Activated CD4-positive, alpha-beta T cell treated with anti-CD3 and anti-CD28 coated beads, Interleukin-2, amount 50 U/mL, for 16 hours (primary cell): ENCODE data around the gene DHH.
A peak's percentile ranks its signal among the peaks of the same experiment; 100 is the strongest.
"Not testable (repeated sequence)": the region's sequence is repeated elsewhere in the genome, so short reads cannot be mapped to it uniquely, and the experiment has no call there.

Experiments
- DNase-seq: peaks from one replicate; pipeline ENCODE4 v3.0.0-alpha.2; 2020

DHH gene

DNA sequence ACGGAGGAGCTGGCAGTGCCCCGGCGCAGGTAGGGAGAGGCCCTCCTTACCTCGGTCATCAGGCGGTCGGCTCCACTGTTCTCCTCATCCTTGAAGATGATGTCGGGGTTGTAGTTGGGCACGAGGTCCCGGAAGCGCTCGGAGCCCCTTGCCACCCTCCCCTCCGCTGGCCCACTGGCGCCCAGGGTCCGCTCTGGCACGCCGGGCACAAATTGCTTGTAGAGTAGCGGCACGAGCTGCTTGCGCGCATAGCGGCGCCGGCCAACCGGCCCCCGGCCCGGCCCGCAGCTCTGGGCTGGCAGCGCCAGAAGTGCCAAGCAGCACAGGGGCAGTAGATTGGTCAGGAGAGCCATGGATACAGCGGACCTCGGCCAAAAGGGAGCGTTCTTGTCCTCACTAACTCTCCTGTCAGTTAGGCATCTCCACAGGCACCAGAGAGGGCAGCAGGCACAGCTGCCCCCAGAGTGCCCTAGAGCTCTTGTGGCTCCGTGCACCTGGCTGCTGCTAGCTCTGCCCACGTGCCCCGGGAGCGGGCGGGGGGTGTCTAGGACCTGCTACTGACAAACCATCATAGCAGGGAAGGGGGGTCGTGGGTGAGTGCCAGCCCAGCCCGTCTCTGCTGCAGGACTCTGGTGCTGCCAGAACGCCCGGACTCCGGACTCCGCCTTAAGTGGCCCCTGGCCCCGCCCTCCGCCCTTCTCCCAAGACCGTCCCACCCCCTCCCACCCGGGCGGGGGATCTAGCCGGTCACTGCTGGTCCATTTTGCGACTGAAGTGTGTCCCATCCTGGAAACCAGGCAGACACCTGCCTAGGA, at the start of gene DHH:
DHH (minus strand) TSS at position 642 of the 815 bp plus-strand sequence; CDS start at position 353, 289 bp downstream.
- DNase-seq = no peak

DNA sequence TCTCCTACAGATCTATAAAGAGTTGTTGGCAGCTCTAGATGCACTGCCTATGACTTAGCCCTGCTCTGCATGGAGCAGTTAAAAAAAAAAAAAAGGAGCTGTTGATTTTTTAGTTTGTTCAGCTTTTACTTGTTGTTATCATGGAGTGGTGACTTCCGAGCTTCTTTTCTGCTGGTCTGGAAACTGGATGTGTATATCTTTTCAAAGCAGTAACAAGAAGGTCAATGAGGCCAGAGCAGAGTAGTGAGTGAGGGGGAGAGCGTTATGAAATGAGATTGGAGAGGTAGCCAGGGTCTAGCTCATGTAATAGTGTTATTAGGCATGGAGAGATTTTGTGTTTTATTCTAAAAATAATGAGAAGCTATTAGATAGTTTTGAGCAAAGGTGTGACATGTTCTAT, 49.8 kb upstream of the DHH start:
- DNase-seq = no peak

DNA sequence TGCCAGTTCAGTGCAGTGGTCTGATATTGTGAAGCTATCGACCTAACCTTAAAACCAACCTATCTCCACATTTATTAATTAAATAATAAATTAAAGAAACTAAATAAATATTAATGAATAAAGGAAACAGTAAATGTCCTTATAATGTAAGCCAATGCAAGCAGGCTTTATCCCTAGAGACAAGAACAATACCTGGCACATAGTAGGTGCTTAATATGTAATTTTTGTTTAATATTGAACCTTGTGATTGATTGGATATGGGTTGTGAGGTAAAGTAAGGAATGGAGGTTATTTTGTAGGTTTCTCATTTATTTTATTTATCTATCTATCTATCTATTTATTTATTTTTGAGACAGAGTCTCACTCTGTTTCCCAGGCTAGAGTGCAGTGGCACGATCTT, 44.4 kb upstream of the DHH start:
- DNase-seq = no peak

DNA sequence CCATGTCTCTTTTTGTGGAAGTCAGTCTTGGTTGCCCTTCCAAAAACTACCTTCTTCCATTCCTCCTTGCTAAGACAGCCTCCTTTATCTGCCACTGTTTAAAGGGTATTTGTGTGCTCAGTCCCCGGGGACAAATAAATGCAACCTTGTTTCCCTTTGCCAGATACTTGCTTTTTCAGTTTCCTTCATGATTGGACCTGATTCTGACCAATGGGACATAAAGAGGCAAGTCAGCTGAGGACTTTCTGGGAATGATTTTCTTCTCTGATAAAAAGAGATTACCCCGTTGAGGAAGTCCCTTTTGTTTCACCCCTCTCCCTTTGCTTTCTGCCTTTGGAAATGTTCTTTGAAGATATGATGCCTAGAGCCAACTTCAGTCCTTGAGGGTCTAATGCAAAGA, 44.0 kb upstream of the DHH start:
- DNase-seq = no peak

DNA sequence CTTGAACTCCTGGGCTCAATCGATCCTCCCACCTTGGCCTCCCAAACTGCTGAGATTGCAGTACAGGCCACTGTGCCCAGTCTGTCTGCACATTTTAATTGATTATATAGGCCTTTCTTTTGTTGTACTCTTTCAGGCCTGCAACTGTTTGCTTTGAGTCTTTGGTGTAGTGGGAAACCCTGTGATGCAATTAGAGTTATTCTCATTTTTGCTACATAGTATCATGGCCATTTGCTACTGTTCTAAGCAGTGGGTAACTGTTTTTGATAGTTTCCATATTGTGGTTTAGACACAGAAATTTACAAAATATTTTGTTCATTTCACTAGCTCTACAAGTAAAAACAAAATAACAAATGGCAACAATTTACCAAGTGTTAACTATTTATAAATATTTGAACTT, 42.9 kb upstream of the DHH start:
- DNase-seq = no peak

DNA sequence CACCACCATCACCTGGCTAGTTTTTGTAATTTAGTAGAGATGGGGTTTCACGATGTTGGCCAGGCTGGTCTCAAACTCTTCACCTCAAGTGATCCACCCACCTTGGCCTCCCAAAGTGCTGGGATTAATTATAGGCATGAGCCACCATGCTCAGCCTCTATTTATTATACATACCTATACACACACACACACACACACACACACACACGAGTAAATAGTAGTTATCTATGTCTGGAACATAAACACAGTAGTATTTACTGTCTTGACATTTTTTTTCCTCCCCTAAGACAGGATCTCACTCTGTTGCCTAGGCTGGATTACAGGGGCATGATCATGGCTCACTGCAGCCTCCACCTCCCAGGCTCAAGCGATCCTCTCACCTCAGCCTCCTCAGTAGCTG, 42.4 kb upstream of the DHH start:
- not testable (repeated sequence) for DNase-seq

DNA sequence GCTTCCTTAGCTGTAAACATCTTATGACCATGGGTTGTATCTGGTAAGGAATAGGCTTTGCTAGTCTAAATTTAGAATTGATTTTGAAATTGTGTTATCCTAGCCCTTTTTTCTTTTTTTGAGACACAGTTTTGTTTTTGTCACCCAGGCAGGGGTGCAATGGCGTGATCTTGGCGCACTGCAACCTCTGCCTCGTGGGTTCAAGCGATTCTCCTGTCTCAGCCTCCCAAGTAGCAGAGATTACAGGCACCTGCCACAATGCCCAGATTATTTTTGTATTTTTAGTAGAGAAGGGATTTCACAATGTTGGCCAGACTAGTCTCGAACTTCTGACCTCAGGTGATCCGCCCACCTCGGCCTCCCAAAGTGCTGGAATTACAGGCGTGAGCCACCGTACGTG, 39.0 kb upstream of the DHH start:
- no peak for DNase-seq

DNA sequence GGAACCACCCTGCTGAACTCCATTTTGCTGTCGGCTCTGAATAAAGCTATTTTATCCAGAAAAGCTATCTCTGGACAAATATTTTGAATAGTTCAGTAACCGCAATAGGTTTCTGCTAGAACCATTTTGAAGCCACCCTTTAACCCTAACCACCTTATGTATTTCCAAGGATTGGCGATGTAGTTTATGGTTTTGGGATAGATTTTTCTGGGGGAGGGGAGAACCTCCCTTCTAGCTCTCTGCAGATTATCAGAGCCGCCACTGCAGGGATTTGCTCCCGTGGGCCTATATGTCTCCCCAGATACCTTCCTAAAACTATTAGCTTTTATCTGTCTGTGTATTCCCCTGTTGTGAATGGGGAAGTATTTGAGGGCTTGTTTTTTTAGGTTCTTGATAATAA, 38.4 kb upstream of the DHH start:
- DNase-seq = no peak

DNA sequence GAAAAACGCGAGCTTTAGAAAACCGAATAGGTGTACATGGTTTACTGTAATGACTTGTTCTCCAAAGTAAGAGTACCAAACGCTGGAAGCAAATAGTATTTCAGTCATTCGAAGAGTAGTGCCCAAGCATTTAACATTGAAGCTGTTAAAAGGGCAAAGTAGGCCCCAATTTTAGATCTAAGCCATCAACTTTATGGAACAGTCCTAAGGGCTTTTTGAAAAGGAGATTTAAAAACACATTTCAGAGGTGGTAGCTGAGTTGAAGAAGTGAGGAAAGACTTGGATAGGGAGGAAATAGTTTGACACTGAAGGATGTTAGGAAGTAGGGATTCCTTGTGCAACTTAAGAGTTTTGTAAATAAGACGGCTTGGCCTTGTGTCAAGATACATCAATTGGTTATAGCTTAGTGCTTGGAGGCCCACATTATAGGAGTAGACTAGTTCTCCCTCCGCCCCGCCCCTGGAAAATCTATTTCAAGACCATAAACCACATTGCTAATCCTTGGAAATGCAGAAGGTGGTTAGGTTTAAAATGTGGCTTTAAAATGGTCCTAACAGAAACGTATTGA, 37.4 kb upstream of the DHH start:
- DNase-seq = no peak

DNA sequence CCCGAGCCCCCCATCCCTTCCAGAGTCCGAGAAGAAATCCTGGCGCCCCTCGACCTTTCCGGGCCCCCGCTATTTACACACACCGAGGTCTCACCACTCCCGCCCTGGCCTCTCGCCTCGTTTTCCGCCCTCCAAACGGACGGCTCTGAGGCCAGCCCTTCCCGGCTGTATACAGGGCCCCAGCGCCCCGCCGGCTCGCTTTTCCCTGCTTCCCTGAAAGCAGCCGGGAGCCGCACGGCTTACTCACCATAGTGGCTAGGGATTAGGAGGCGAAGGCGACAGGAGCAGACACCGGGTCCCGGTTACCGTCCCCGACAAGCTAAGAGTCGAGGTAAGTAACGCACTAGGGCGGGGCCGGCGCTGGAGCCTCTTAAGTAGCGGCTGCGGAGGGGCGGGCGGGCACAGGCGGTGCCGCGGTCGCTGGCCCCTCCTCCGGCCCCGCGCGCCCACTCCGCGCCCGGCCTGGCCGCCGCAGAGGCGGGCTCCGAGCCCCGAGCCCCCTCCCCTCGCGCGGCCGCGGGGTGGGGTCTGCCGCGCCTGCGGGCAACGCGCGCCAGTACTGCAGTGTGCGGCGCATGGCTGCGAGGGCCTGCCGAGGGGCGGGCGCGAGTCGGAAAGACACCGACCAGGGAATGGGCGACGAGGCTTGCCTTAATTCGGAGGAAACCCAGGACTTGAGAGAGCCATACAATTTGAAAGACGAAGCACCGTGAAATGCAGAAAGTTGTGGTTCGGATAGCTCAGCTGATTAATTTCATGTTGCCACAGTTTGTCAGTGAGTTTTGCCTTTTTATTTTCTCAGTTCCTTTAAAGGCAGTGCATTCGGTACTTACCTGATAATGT, 36.7 kb upstream of the DHH start, which contains the start of gene TUBA1B:
TUBA1B (minus strand) TSS at position 345 of the 843 bp plus-strand sequence; CDS start at position 250, 95 bp downstream.
- peak; percentile 93 for DNase-seq

DNA sequence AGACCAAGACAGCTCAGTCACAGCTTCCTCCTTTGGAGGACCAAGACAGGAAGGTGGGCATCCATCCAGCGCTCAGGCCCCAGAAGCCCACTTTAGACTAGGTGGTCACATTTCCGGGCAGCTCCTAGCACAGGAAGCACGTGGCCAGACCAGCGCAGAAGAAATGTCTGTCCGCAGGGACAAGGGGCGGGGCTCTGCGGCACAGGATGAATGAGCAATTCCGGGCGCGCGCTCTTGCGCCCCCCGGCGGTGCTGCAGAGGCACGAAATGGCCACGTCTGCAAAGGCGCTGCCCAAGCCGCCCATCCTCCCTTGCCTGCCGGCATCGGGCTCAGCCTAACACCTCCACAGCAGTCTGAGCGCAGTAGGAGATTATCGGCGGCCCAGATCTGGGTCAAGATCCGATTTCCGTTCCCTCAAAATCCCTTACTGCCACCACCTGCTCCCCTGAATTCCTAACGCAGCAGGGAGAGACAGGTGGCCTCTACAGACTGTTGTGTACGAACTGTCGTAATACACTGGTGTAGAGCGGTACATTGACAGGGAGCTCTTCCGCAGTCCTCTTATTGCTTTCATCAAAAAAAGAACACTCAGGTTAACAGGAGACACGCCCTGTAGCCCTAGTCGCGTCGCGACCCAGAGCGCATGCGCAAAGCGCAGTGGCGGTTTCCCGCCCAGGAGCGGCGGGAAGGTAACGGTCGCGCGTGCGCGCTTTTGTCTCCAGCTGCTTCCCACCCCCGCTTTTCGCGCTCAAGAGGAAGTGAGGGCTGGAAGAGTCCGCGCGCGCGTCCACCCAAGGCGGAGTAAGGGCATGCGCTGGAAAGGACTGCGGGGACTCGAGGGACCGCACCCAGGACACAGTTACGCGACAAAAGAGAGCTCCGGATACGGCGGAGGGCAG, 35.8 kb upstream of the DHH start:
- DNase-seq = peak; percentile 95

DNA sequence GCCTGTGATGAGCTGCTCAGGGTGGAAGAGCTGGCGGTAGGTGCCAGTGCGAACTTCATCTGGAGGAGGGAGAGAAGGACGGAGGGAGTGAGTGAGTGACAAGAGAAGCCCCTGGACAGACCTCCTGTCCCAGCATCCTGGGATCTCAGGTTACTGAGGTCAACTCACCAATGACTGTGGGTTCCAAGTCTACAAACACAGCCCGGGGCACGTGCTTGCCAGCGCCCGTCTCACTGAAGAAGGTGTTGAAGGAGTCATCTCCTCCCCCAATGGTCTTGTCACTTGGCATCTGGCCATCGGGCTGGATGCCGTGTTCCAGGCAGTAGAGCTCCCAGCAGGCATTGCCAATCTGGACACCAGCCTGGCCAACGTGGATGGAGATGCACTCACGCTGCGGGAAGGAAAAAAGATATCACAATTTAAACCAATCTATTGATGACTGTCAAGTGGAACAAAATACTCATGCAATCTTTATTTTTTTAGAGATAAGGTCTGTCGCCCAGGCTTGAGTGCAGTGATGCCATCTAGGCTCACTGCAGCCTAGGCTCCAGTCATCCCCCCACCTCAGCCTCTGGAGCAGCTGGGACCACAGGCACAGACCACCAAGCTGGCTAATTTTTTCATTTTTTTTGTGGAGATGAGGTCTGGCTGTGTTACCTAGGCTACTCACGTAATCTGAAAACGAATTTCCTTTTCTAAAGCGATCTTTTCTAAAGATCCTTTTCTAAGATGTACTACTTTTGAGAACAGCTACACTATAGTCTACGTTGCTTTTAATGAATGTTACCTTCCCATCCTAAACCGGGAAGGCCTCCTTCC, 34.9 kb upstream of the DHH start:
- DNase-seq = no peak

DNA sequence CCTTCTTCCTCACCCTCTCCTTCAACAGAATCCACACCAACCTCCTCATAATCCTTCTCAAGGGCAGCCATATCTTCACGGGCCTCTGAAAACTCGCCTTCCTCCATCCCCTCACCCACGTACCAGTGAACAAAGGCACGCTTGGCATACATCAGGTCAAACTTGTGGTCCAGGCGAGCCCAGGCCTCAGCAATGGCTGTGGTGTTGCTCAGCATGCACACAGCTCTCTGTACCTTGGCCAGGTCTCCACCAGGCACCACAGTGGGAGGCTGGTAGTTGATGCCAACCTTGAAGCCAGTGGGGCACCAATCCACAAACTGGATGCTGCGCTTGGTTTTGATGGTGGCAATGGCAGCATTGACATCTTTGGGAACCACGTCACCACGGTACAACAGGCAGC, 33.4 kb upstream of the DHH start:
- DNase-seq = not testable (repeated sequence)

DNA sequence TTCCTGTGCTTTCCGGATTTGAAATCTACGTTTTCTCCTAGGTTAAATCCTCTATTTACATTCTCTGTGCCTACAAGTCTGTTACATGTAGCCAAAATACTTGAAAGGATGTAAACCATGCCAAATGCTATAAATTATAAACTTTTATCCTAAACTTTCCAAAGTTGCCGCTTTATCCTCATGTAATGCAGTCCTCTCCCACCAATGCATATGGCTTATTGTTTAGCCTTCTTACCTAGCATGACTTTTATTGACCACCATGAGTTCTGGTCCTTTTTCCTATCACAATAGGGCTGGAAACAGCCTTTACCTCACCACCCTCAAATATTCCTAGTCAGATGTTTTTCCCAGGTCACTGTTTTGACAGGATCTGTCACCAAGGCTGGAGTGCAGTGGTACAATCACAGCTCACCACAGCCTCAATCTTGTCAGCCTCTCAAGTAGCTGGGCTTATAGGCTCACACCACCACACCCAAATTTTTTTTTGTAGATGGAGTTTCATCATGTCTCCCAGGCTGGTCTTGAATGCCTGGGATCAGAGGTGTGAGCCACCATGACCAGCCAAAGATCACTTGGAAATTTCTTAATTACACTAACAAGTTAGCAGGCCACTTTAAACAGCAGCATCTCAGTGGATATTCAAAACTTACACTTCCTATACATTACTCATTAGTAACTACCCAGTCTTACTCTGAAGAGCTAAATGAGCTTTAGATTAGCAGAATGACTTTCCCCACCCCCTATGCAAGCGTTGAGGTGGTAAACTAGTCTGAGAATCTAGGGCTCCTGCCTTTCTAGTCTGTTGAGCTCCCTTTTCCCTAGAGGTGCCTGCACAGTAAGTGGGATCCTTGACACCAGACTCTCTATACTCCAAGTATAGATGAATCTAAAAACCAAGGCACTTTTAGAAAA, 32.5 kb upstream of the DHH start:
- no peak for DNase-seq

DNA sequence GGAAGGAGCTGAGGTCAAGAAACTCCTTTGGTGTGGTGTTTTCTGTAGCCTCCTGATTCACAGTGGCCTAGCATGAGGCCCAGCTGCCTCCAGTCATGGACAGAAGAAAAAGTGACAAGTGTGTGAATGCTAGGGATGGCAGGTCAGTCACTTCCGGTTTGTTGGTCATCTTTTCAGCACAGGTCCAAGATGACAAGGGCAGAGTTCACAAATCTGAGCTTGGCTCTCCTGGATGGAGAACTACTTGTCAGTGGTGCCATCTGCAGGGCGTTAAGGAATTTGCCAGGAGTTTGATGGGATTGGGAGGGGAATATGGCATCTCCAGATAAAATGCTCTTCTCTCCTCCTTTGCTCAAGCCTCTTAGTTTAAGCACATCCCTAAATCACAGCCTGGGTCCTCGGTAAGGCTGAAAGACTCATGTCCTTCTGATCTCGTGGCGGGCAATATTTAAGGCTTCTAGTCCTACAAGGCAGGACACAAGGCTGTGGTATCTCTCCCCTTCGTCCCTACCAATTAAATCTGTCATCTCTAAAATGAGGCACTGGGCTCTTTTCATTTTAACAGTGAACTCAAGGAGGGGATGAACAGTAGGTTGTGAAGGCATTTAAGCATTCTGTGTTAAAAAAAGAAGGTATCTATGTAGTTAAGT, 26.6 kb upstream of the DHH start:
- DNase-seq = no peak

DNA sequence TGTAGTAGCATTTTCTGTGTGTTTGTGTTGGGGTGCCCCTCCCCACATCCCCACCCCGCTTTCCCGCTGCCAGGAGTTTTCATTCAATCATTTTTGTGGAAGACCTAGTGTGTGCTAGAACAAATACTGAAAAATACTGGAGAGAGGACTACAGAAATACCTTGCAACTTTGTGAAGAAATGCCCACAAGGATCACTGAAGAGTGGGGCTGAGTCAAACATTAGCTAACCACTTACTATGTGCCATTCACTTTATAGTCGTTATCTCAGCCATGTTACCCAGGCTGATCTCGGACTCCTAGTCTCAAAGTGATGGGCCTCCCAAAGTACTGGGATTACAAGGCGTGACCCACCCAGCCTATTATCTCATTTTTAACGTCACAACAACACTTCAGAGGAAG, 16.6 kb upstream of the DHH start:
- DNase-seq = no peak

DNA sequence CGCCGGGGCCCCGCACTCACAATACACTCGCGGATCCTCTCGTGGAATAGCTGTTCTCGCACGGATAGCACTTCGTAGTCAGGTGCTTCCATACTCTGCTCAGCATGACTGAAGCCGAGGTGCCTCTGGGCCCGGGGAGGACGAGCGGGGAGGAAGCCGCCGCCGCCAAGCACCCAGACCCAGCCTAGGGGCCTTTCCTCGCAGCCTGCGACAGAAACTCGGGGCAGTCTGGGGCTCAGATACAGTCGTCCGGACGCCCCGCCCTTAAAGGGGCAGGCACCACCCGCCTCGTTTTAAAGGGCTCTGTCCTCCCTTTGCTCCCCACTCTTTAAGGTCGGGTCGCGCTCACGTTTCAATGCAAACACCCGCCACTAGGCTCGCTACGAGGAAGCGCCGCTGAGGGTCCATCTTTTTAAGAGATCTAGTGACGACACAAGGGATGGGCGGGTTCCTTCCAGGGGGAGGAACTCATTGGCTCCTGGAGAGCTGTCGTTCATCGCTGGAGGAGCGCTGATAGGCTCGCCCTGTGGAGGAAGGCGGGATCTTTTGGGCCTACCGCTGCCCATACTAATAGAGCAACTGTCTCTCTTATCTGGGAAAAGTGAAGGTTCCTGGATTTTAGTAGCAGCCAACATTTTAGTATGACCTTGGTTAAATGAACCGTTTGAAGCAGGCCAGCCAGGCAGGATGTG, 16.0 kb upstream of the DHH start, which contains the start of gene LMBR1L:
LMBR1L (minus strand) TSS at position 384 of the 692 bp plus-strand sequence; CDS start at position 92, 292 bp downstream.
- DNase-seq = peak; percentile 97

DNA sequence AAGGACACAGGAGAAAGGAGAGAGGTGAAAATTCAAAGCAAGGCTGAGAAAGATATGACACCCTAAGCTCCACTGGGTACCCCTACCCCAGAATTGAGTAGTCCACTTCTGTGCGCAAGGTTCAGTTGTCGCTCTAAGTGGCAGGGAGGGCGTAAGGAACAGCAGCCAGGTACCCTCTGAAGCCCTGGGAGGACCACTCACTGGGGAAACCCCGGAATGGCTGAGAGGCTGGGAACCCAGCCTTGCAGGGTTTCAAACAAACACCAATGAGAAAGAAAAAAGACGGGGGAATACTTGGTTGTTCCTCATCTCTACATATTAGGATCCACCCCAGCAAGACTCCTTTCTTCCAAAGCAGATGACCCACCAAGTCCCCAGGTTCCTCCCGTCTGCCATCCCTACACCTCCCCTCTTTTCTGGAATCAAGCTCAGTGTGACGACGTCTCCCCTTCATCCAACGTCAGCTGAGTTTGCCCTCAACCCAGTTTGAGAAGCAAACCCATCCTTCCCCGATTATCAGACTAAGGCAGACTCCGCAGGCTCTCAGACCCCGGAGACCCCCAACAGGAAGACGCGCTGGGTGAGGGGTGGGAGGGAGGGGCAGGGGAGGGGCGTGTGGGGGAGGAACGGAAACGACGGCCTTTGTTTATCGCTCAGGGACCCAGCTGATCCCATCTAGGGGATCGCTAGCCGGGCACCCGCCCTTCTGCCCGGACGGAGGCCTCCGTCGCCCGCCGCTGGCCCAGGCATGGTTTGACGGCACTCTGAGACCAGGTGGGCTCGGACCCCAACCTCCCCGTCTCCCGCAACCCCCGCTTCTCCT, 15.3 kb upstream of the DHH start:
- no peak for DNase-seq
